GM23248 (cell line): ENCODE results near the gene TMEM80. TPM values are rescaled to one million over a fixed set of nuclear protein-coding genes. Genes with fewer than 3 reads are reported as not detected.
"Not testable (repeated sequence)": the region's sequence is repeated elsewhere in the genome, so short reads cannot be mapped to it uniquely, and the experiment has no call there.

Source experiments
- DNase-seq: peaks from one replicate; pipeline ENCODE4 v3.0.0-alpha.2; 2015
- H2AFZ ChIP-seq: fragments of 200-600 bp; sonication (generic); 2 replicates; pipeline ENCODE4 v1.6.1; 2016; ENCODE audit warnings: antibody characterized with exemption
- H3F3A ChIP-seq: fragments of 200-600 bp; sonication (generic); 2 replicates; pipeline ENCODE4 v1.6.1; 2016; ENCODE audit warnings: mild to moderate bottlenecking, antibody characterized with exemption, mixed run types; ENCODE audit not compliant: insufficient read depth
- H3K27ac ChIP-seq: fragments of 200-600 bp; sonication (generic); 2 replicates; pipeline ENCODE4 v1.5.1; 2016; ENCODE audit warnings: mild to moderate bottlenecking
- H3K27me3 ChIP-seq: fragments of 200-600 bp; sonication (generic); replicated peaks from 2 replicates; pipeline ENCODE4 v1.6.1; 2016; ENCODE audit warnings: mild to moderate bottlenecking; ENCODE audit not compliant: insufficient read depth
- H3K36me3 ChIP-seq: fragments of 200-600 bp; sonication (generic); 2 replicates; pipeline ENCODE4 v1.6.1; 2016; ENCODE audit warnings: low read depth, mild to moderate bottlenecking
- H3K4me1 ChIP-seq: fragments of 200-600 bp; sonication (generic); 2 replicates; pipeline ENCODE4 v1.6.1; 2016; ENCODE audit warnings: mild to moderate bottlenecking; ENCODE audit not compliant: insufficient read depth
- H3K4me2 ChIP-seq: fragments of 200-600 bp; sonication (generic); one replicate; pipeline ENCODE4 v1.6.1; 2016; ENCODE audit warnings: mild to moderate bottlenecking; ENCODE audit not compliant: unreplicated experiment
- H3K4me3 ChIP-seq: fragments of 200-600 bp; sonication (generic); 2 replicates; pipeline ENCODE4 v1.5.1; 2016; ENCODE audit warnings: mild to moderate bottlenecking
- H3K79me2 ChIP-seq: fragments of 200-600 bp; sonication (generic); 2 replicates; pipeline ENCODE4 v1.6.1; 2016; ENCODE audit warnings: mild to moderate bottlenecking; ENCODE audit not compliant: insufficient read depth
- H3K9ac ChIP-seq: fragments of 200-600 bp; sonication (generic); 2 replicates; pipeline ENCODE4 v1.6.1; 2016; ENCODE audit warnings: mild to moderate bottlenecking
- H3K9me2 ChIP-seq: fragments of 200-600 bp; sonication (generic); 2 replicates; pipeline ENCODE4 v1.6.1; 2016; ENCODE audit warnings: mixed run types, mild to moderate bottlenecking, moderate library complexity; ENCODE audit not compliant: insufficient read depth
- H3K9me3 ChIP-seq: fragments of 200-600 bp; sonication (generic); one replicate; pipeline ENCODE4 v1.6.1; 2017; ENCODE audit warnings: low read depth
- H4K20me1 ChIP-seq: fragments of 200-600 bp; sonication (generic); 2 replicates; pipeline ENCODE4 v1.6.0; 2016; ENCODE audit not compliant: insufficient read depth
- EZH2 ChIP-seq: fragments of 200-600 bp; sonication (generic); IDR thresholded peaks from 2 replicates; pipeline ENCODE4 v1.6.1; 2018; ENCODE audit warnings: antibody characterized with exemption, mild to moderate bottlenecking; ENCODE audit not compliant: insufficient read depth, poor library complexity, severe bottlenecking
- EZH2phosphoT487 ChIP-seq: fragments of 200-600 bp; sonication (generic); IDR thresholded peaks from 2 replicates; pipeline ENCODE4 v1.6.1; 2018; ENCODE audit warnings: antibody characterized with exemption, moderate library complexity, mild to moderate bottlenecking, low read depth; ENCODE audit not compliant: insufficient read depth
- WGBS, 2 experiments: methylation state at CpG; one replicate each; pipeline ENCODE4 v1.1.6; 2015 to 2017; ENCODE audit warnings: low lambda C conversion rate in 2 of 2, low coverage in 1 of 2; ENCODE audit errors: missing lambda C conversion rate in 2 of 2; 5-methylcytosine and 5-hydroxymethylcytosine counted together
- in situ Hi-C: fragments of 300-500 bp; cut with MboI; formaldehyde crosslinking; loops from 2 replicates; pipeline ENCODE4 v1.15.0; 2020
- polyA plus RNA-seq: library from polyadenylated mRNA; unstranded; fragments of >200 nt; fragmentation: Nextera tagmentation; extraction: Ambion mirVana; gene quantifications from 2 replicates; pipeline ENCODE4 v1.2.1, GENCODE V29; 2016
- total RNA-seq: library from RNA; depleted of rRNA; stranded (reverse); fragments of >200 nt; shearing (Covaris generic); gene quantifications from 2 replicates; pipeline ENCODE4 v1.2.3, GENCODE V29; 2014

The TMEM80 gene
- total and polyA plus RNA-seq, 2 experiments from 2014 or later = 27.0 to 50.1 TPM

GRCh38 chr11:737366-737765 lies 41.8 kb downstream of the TMEM80 start:
- Histone ChIP-seq H3K4me1 (no peaks in the 10 kb centered on the region), H3K27ac (no peak overlapping the region), H3K4me2 (no peak overlapping the region), H4K20me1 (no peaks in the 10 kb centered on the region), H3F3A (no peaks in the 10 kb centered on the region), H3K27me3 (0 out of 2 replicates have a peak, but pooled peaks cover 4% of the 10 kb centered on the region), H2AFZ (no peak overlapping the region), H3K9me2 (no peaks in the 10 kb centered on the region), H3K9ac (no peak overlapping the region), H3K9me3 (no peaks in the 10 kb centered on the region), H3K79me2 (no peaks in the 10 kb centered on the region), H3K4me3 (no peak overlapping the region), H3K36me3 (no peaks in the 10 kb centered on the region)
- TF ChIP-seq EZH2 = no peak
- TF ChIP-seq EZH2phosphoT487 = no peak
- DNase-seq = no peak
- in situ Hi-C loops = no loop called here
- 52 to 57% methylated on average over 11 of the region's 11 CpGs for WGBS, 2 experiments

DNA sequence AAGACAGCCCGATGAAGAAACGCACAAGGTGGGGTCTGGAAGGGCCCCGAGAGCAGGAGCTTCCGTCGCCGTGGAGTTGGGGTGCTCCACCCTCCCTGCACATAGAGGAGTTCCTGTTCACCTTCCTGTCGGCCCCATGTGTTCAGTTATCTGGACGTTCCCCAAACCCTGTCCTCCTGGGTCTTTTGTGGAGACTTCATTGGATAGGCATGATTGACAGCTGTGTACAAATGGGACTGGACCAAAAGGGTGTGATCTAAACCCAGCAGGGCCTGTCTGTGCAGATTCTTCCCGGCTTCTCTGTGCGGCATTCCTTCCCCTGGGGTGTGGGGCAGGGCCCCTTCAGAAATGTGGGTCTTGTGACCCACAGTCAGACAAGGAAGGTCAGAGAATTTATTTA lies 42.3 kb downstream of the TMEM80 start:
- H3K27ac ChIP-seq, H3K9ac ChIP-seq, H3K4me1 ChIP-seq, H3K36me3 ChIP-seq, H3F3A ChIP-seq, H3K79me2 ChIP-seq, H4K20me1 ChIP-seq, DNase-seq, H3K4me3 ChIP-seq, H3K9me2 ChIP-seq, in situ Hi-C loops, H3K27me3 ChIP-seq, H3K4me2 ChIP-seq, H3K9me3 ChIP-seq, H2AFZ ChIP-seq: not testable (repeated sequence)
- 62 to 70% methylated on average over 10 of the region's 10 CpGs for WGBS, 2 experiments

DNA sequence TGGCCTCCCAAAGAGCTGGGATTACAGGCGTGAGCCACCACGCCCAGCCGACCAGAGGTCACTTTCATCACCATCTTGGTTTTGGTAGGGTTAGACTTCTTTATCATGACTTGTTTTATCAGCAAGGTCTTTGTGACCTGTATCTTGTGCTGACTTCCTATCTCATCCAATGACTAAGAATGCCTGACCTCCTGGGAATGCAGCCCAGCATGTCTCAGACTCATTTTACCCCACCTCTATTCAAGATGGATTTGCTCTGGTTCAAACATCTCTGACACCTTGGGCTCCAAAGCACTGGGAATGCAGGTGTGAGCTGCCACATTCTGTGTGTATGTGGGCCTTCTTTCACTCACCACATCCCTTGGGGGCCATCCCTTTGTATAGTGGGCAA lies 46.5 kb downstream of the TMEM80 start:
- Histone ChIP-seq H3K9ac (no peak overlapping the region), H3K4me3 (no peak overlapping the region), H3K4me1 (no peaks in the 10 kb centered on the region), H3K9me2 (no peaks in the 10 kb centered on the region), H3K4me2 (no peak overlapping the region), H3K9me3 (no peaks in the 10 kb centered on the region), H2AFZ (no peak overlapping the region), H3K27me3 (0 out of 2 replicates have a peak, but pooled peaks cover 4% of the 10 kb centered on the region), H3K36me3 (no peaks in the 10 kb centered on the region), H4K20me1 (no peaks in the 10 kb centered on the region), H3K79me2 (no peaks in the 10 kb centered on the region), H3K27ac (no peak overlapping the region), H3F3A (no peaks in the 10 kb centered on the region)
- in situ Hi-C loops = no loop called here
- no peak for DNase-seq
- TF ChIP-seq EZH2 = no peak
- no peak for TF ChIP-seq EZH2phosphoT487
- 68 to 79% methylated on average over 3 of the region's 3 CpGs for WGBS, 2 experiments

DNA sequence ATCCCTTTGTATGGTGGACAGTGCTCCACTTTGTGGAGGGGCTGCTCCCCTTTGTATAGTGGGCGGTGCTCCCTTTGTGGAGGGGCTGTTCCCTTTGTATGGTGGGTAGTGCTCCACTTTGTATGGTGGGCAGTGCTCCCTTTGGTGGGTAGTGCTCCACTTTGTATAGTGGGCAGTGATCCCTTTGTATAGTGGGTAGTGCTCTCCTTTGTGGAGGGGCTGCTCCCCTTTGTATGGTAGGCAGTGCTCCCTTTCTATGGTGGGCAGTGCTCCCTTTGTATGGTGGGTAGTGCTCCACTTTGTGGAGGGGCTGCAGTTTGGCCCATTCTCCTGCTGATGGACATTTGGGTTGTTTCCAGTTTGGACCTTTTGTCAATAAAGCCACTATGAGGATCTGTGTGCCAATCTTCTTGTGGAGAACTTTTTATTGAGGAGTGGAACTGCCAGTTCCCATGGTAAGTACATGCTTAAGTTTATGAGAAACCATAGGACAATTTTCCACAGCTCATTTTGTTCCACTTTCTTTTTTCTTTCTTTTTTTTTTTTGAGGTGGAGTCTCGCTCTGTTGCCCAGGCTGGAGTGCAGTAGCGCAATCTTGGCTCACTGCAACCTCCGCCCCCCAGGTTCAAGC lies 47.1 kb downstream of the TMEM80 start:
- in situ Hi-C loops = no loop called here
- H3F3A ChIP-seq = no peaks in the 10 kb centered on the region
- H3K36me3 ChIP-seq = no peaks in the 10 kb centered on the region
- H4K20me1 ChIP-seq = no peaks in the 10 kb centered on the region
- 0 out of 2 replicates have a peak, but pooled peaks cover 4% of the 10 kb centered on the region for H3K27me3 ChIP-seq
- H3K4me3 ChIP-seq = no peak overlapping the region
- no peaks in the 10 kb centered on the region for H3K9me3 ChIP-seq
- peaks cover 4% of the 10 kb centered on the region for H3K79me2 ChIP-seq
- TF ChIP-seq EZH2phosphoT487 = no peak
- no peak overlapping the region for H3K4me2 ChIP-seq
- no peak for DNase-seq
- H3K9me2 ChIP-seq = no peaks in the 10 kb centered on the region
- no peak overlapping the region for H3K27ac ChIP-seq
- H2AFZ ChIP-seq = no peak overlapping the region
- no peak overlapping the region for H3K9ac ChIP-seq
- WGBS, 2 experiments = 86 to 92% methylated on average over 4 of the region's 4 CpGs
- H3K4me1 ChIP-seq = no peaks in the 10 kb centered on the region

DNA sequence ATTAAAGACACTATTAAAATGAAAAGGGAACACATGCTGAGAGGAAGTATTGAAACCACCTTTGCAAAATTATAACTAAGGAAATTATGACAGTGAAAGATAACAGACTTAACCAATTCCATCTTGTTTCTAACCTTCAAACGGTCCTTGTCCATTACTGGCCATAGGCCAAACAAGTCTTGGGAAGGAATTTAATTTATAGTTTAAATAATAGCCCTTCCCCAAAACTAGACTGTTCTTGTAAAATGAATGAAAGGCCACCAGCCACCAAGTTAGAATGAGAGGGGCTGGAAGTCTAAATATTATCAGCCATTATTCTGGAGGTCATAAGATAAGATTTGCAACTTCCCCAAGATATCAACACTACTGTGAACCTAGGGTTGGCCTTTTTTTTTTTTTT lies 49.8 kb downstream of the TMEM80 start:
- H3K9ac ChIP-seq = no peak overlapping the region
- H3F3A ChIP-seq = peaks cover 9% of the 10 kb centered on the region; the same call in 1 of the 2 replicates
- 48 to 62% methylated on average over 1 of the region's 1 CpG for WGBS, 2 experiments
- DNase-seq = no peak
- no peaks in the 10 kb centered on the region for H3K9me3 ChIP-seq
- H4K20me1 ChIP-seq = no peaks in the 10 kb centered on the region
- no peaks in the 10 kb centered on the region for H3K9me2 ChIP-seq
- in situ Hi-C loops = no loop called here
- H3K27me3 ChIP-seq = no peaks in the 10 kb centered on the region
- TF ChIP-seq EZH2phosphoT487 (no peak), EZH2 (no peak)
- H3K36me3 ChIP-seq = no peaks in the 10 kb centered on the region
- H3K4me1 ChIP-seq = peaks cover 10% of the 10 kb centered on the region; the same call in 1 of the 2 replicates
- no peak overlapping the region for H2AFZ ChIP-seq
- no peak overlapping the region for H3K27ac ChIP-seq
- no peak overlapping the region for H3K4me3 ChIP-seq
- H3K4me2 ChIP-seq = no peak overlapping the region
- H3K79me2 ChIP-seq = peaks cover 31% of the 10 kb centered on the region
